Smooth muscle cell (in vitro differentiated cells): ENCODE results near the gene FREM2. TPM values are rescaled to one million over a fixed set of nuclear protein-coding genes. Genes with fewer than 3 reads are reported as not detected.
A peak's percentile ranks its signal among the peaks of the same experiment; 100 is the strongest.

Source experiments
- DNase-seq: peaks from one replicate; lab custom pipeline; 2025; ENCODE audit not compliant: unreplicated experiment; lab: John Stamatoyannopoulos, UW
- H2AFZ ChIP-seq: fragments of 200-600 bp; sonication (generic); 2 replicates; pipeline ENCODE4 v1.6.0; 2016; ENCODE audit warnings: antibody characterized with exemption, low read depth, mild to moderate bottlenecking
- H3F3A ChIP-seq: fragments of 200-600 bp; sonication (generic); 2 replicates; pipeline ENCODE4 v1.6.0; 2017; ENCODE audit warnings: antibody characterized with exemption, low read depth
- H3K27ac ChIP-seq: fragments of 200-600 bp; sonication (generic); 2 replicates; pipeline ENCODE4 v1.5.1; 2016; ENCODE audit warnings: low read depth, mild to moderate bottlenecking
- H3K27me3 ChIP-seq: fragments of 200-600 bp; sonication (generic); 2 replicates; pipeline ENCODE4 v1.6.1; 2016; ENCODE audit warnings: low read depth, mild to moderate bottlenecking
- H3K36me3 ChIP-seq: fragments of 200-600 bp; sonication (generic); 2 replicates; pipeline ENCODE4 v1.5.1; 2016; ENCODE audit warnings: low read depth
- H3K4me1 ChIP-seq: fragments of 200-600 bp; sonication (generic); 2 replicates; pipeline ENCODE4 v1.5.1; 2016; ENCODE audit warnings: low read depth
- H3K4me2 ChIP-seq: fragments of 200-600 bp; sonication (generic); 2 replicates; pipeline ENCODE4 v1.6.0; 2016; ENCODE audit warnings: mild to moderate bottlenecking
- H3K4me3 ChIP-seq: fragments of 200-600 bp; sonication (generic); 2 replicates; pipeline ENCODE4 v1.5.1; 2016; ENCODE audit warnings: mild to moderate bottlenecking
- H3K79me2 ChIP-seq: fragments of 200-600 bp; sonication (generic); 2 replicates; pipeline ENCODE4 v1.6.0; 2016; ENCODE audit warnings: low read depth, mild to moderate bottlenecking
- H3K9ac ChIP-seq: fragments of 200-600 bp; sonication (generic); 2 replicates; pipeline ENCODE4 v1.6.0; 2016; ENCODE audit warnings: low read depth
- H3K9me3 ChIP-seq: fragments of 200-600 bp; sonication (generic); replicated peaks from 2 replicates; pipeline ENCODE4 v1.5.1; 2016; ENCODE audit warnings: low read depth
- H4K20me1 ChIP-seq: fragments of 200-600 bp; sonication (generic); 2 replicates; pipeline ENCODE4 v1.6.0; 2016; ENCODE audit warnings: low read depth
- WGBS: methylation state at CpG from one replicate; pipeline ENCODE4 v1.1.7; 2016; ENCODE audit warnings: low lambda C conversion rate; 5-methylcytosine and 5-hydroxymethylcytosine counted together
- polyA plus RNA-seq: library from polyadenylated mRNA; unstranded; fragments of >200 nt; fragmentation: Nextera tagmentation; extraction: Ambion mirVana; gene quantifications from 2 replicates; pipeline ENCODE4 v1.2.1, GENCODE V29; 2016
- total RNA-seq: library from RNA; depleted of rRNA; stranded (reverse); fragments of >200 nt; gene quantifications from 2 replicates; pipeline ENCODE4 v1.2.3, GENCODE V29; 2014
- TF ChIP-seq, protein P1 (sequence below): fragments of 200-600 bp; sonication (generic); IDR thresholded peaks from 2 replicates; pipeline ENCODE4 v1.5.1; 2017; ENCODE audit warnings: borderline replicate concordance, mild to moderate bottlenecking, antibody characterized with exemption; ENCODE audit not compliant: insufficient read depth, poor library complexity, severe bottlenecking

The FREM2 gene
- total and polyA plus RNA-seq, 2 experiments from 2014 or later = 2.7 TPM; not detected in 1

DNA sequence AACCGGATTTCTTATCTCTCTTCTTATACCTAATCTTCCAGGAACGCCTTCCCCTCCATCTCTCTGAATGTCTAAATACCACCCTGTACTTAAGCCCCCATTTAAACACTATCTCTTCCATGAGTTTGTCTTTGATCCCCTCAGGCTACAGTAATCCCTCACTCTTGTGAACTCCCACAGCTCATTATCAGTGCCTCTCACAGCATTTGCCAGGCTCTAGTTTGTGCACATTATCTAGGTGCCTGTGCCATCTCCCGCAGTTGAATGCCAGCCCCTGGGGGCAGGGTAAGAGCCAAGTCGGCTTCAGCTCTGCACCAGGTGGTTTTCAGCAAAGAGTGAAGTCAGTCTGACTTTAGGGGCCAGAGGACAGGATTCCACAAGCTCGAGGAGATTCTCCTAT lies 71.4 kb downstream of the FREM2 start:
- Histone ChIP-seq H3K27me3 (no peaks in the 10 kb centered on the region), H4K20me1 (no peaks in the 10 kb centered on the region), H3F3A (no peaks in the 10 kb centered on the region), H3K9me3 (no peaks in the 10 kb centered on the region), H3K4me2 (no peak overlapping the region), H3K79me2 (no peaks in the 10 kb centered on the region), H3K36me3 (no peaks in the 10 kb centered on the region), H3K9ac (no peak overlapping the region), H3K4me3 (no peak overlapping the region), H3K27ac (no peak overlapping the region), H2AFZ (no peak overlapping the region), H3K4me1 (peaks cover 15% of the 10 kb centered on the region)
- TF ChIP-seq, protein P1, sequence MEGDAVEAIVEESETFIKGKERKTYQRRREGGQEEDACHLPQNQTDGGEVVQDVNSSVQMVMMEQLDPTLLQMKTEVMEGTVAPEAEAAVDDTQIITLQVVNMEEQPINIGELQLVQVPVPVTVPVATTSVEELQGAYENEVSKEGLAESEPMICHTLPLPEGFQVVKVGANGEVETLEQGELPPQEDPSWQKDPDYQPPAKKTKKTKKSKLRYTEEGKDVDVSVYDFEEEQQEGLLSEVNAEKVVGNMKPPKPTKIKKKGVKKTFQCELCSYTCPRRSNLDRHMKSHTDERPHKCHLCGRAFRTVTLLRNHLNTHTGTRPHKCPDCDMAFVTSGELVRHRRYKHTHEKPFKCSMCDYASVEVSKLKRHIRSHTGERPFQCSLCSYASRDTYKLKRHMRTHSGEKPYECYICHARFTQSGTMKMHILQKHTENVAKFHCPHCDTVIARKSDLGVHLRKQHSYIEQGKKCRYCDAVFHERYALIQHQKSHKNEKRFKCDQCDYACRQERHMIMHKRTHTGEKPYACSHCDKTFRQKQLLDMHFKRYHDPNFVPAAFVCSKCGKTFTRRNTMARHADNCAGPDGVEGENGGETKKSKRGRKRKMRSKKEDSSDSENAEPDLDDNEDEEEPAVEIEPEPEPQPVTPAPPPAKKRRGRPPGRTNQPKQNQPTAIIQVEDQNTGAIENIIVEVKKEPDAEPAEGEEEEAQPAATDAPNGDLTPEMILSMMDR = no peak
- WGBS = 22% methylated on average over 5 of the region's 5 CpGs
- no peak for DNase-seq

DNA sequence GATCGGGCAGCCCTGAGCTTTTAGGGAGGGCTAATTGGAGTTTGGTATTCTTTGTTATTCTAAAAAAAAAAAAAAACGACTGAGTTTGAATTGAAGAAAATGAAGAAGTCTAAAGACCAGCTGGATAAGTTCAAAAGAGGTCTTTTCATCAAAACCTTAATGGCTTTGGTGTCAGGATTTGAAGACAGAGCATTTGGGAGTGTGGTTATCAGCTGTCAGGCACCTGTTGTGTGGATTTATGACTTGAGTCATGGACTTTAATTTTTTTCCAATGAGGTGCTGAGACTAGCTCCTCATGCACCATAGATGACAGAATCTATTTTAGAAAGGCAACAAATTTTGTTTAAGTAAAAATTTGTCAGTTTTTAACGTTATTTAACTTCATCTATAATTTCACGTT lies 72.5 kb downstream of the FREM2 start:
- H2AFZ ChIP-seq = no peak overlapping the region
- no peaks in the 10 kb centered on the region for H3K27me3 ChIP-seq
- H4K20me1 ChIP-seq = no peaks in the 10 kb centered on the region
- H3K9me3 ChIP-seq = no peaks in the 10 kb centered on the region
- H3K4me1 ChIP-seq = peaks cover 15% of the 10 kb centered on the region
- no peaks in the 10 kb centered on the region for H3K79me2 ChIP-seq
- H3K36me3 ChIP-seq = no peaks in the 10 kb centered on the region
- H3K27ac ChIP-seq = no peak overlapping the region
- H3K4me2 ChIP-seq = no peak overlapping the region
- no peak overlapping the region for H3K4me3 ChIP-seq
- no peaks in the 10 kb centered on the region for H3F3A ChIP-seq
- 70% methylated on average over 4 of the region's 4 CpGs for WGBS
- TF ChIP-seq, protein P1 = no peak
- DNase-seq = no peak
- no peak overlapping the region for H3K9ac ChIP-seq

DNA sequence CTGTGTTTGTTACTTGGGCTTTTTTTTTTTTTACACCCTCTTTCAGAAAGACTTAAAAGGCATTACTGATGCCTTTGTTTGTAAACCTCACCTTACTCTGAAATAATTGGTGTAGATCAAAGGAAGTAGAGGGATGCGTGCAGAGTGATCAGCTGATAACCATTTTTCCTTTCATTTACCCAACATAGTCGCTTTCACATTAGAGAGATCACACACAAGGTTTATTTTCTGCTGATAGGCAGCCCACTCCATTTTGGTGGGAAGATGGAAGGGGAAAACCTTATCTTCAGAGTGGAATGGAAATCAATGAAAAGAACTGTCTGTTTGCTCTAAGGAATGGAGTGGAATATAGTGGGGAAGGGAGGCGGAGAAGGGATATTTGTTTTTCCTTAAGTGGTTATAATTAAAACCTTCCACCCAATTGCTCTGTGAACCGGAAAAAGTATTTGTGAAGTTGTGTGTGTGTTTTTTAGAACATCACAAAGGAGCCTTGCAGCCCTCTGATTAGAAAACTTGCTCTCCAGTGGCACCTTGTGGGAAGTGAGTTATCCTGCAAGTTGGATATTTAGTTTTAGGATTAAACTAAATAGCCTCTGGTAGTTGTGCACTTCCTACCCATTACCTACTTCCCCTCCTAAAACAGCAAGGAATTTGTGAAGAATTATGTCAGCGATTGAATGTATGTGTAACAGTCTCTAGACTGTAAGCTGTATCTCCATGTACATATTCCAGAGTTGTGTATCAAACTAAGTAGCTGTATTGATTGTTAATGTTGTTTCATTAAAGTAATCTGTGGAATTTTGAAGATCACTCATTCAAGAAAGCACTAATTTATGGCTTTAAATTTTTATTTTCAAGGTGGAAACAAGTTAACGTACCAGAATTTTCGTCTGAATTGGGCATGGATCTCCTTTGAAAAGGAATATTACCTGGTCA lies 76.8 kb downstream of the FREM2 start:
- peak overlapping the region; percentile 44 for H3K4me2 ChIP-seq
- H3K36me3 ChIP-seq = no peaks in the 10 kb centered on the region
- no peaks in the 10 kb centered on the region for H3K9me3 ChIP-seq
- H3K27ac ChIP-seq = no peak overlapping the region
- peak overlapping the region; percentile 75 for H2AFZ ChIP-seq
- H3F3A ChIP-seq = no peaks in the 10 kb centered on the region
- no peaks in the 10 kb centered on the region for H3K79me2 ChIP-seq
- no peaks in the 10 kb centered on the region for H4K20me1 ChIP-seq
- peak overlapping the region; percentile 9 for H3K4me3 ChIP-seq
- TF ChIP-seq, protein P1 = peak; percentile 67
- H3K4me1 ChIP-seq = peaks cover 10% of the 10 kb centered on the region
- H3K9ac ChIP-seq = no peak overlapping the region
- WGBS = 23% methylated on average over 7 of the region's 7 CpGs
- H3K27me3 ChIP-seq = no peaks in the 10 kb centered on the region
- no peak for DNase-seq

DNA sequence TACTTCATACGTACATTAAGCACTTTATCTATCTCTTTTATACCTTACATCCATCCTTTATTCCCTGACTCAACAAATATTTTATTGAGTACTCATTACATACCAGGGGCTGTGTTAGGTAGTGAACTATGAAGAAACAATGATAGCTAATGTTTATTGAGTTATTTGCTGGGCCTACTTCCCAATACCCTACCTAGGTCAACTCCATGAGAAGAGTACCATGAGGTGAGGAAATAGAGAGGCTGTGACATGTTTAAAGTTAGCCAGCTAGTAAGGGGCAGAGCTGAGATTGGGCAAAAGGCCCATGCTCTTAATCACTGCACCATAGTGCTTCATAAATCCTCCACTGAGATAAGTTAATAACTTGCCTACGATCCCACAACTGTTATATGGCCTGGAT lies 79.9 kb downstream of the FREM2 start:
- H3K79me2 ChIP-seq = no peaks in the 10 kb centered on the region
- DNase-seq = no peak
- no peak overlapping the region for H2AFZ ChIP-seq
- no peaks in the 10 kb centered on the region for H3K36me3 ChIP-seq
- H3K4me1 ChIP-seq = no peaks in the 10 kb centered on the region
- H3F3A ChIP-seq = no peaks in the 10 kb centered on the region
- no peak overlapping the region for H3K9ac ChIP-seq
- no peaks in the 10 kb centered on the region for H4K20me1 ChIP-seq
- H3K4me3 ChIP-seq = no peak overlapping the region
- no peak overlapping the region for H3K27ac ChIP-seq
- H3K4me2 ChIP-seq = no peak overlapping the region
- no peaks in the 10 kb centered on the region for H3K9me3 ChIP-seq
- TF ChIP-seq, protein P1 = no peak
- H3K27me3 ChIP-seq = no peaks in the 10 kb centered on the region
- 77% methylated on average over 2 of the region's 2 CpGs for WGBS
